Endothelial cell of umbilical vein (primary cell): Measurements from ENCODE around the gene DLX1. TPM values are rescaled to one million over a fixed set of nuclear protein-coding genes. Genes with fewer than 3 reads are reported as not detected.

Experiments used
- BruUV-seq: library from RNA; stranded (reverse); fragments of 400-500 nt; replicated peaks from 2 replicates; lab custom pipeline; 2021; lab: Mats Ljungman, UMichigan
- CTCF ChIA-PET: fragments of 300-600, 350-600 bp; sonication (Branson Sonifier 250); formaldehyde crosslinking; loops from one replicate; lab custom pipeline; 2021; ENCODE audit warnings: antibody characterized with exemption, inconsistent platforms; lab: Charles Lee
- POLR2A ChIA-PET: fragments of 300-600, 350-600 bp; sonication (Branson Sonifier 250); formaldehyde crosslinking; loops from one replicate; lab custom pipeline; 2021; ENCODE audit warnings: antibody characterized with exemption, inconsistent platforms; lab: Charles Lee
- DNase-seq: peaks from one replicate; pipeline ENCODE4 v3.0.0-alpha.2; 2011; ENCODE audit warnings: low read depth, low spot score
- FAIRE-seq: peaks from 2 replicates; lab custom pipeline; 2011; peaks lifted over from hg19 to GRCh38; lab: Jason Lieb, UNC
- H2AFZ ChIP-seq: 2 replicates; pipeline ENCODE4 v1.6.0; 2012; ENCODE audit warnings: low read depth, low read length, control low read depth, inconsistent platforms
- H3K27ac ChIP-seq: 2 replicates; pipeline ENCODE4 v1.5.1; 2011; ENCODE audit warnings: low read depth, mild to moderate bottlenecking, control low read depth, low read length, moderate library complexity; ENCODE audit not compliant: insufficient read depth
- H3K27me3 ChIP-seq, 2 experiments: 2 replicates each; pipeline versions ENCODE4 v1.6.0 to v1.6.1; 2011; ENCODE audit warnings: low read length in 2 of 2, mixed read lengths in 1 of 2; ENCODE audit not compliant: control insufficient read depth in 2 of 2, insufficient read depth in 2 of 2
- H3K36me3 ChIP-seq, 2 experiments: 2 replicates in 1 of 2; 3 replicates in 1 of 2; pipeline ENCODE4 v1.5.1; 2011; ENCODE audit warnings: low read length in 2 of 2, mild to moderate bottlenecking in 1 of 2, moderate library complexity in 1 of 2; ENCODE audit not compliant: control insufficient read depth in 2 of 2, insufficient read depth in 2 of 2; ENCODE audit errors: extremely low read depth in 1 of 2
- H3K4me1 ChIP-seq: 3 replicates; pipeline ENCODE4 v1.5.1; 2011; ENCODE audit warnings: mild to moderate bottlenecking, low read length; ENCODE audit not compliant: control insufficient read depth, insufficient read depth; ENCODE audit errors: extremely low read depth
- H3K4me2 ChIP-seq: 2 replicates; pipeline ENCODE4 v1.6.1; 2011; ENCODE audit warnings: low read length, control low read depth, mixed read lengths; ENCODE audit not compliant: insufficient read depth
- H3K4me3 ChIP-seq, 3 experiments: fragments of 200-600 bp in 1 of 3; sonication (generic), shearing (Covaris generic) in 1 of 3; replicated peaks in 1 of 3; 2 replicates each; pipeline ENCODE4 v1.5.1; 2011 to 2016; ENCODE audit warnings: control low read depth in 3 of 3, low read length in 3 of 3, mild to moderate bottlenecking in 2 of 3, inconsistent platforms in 1 of 3, low read depth in 1 of 3, moderate library complexity in 1 of 3; ENCODE audit not compliant: insufficient read depth in 1 of 3
- H3K79me2 ChIP-seq: 2 replicates; pipeline ENCODE4 v1.6.0; 2012; ENCODE audit warnings: low read length, inconsistent platforms; ENCODE audit not compliant: control insufficient read depth, insufficient read depth
- H3K9ac ChIP-seq: replicated peaks from 2 replicates; pipeline ENCODE3; 2011; ENCODE audit warnings: low read length, control low read depth; ENCODE audit not compliant: insufficient read depth; ENCODE audit errors: extremely low read depth
- H3K9me1 ChIP-seq: replicated peaks from 3 replicates; pipeline ENCODE4 v1.6.0; 2011; ENCODE audit warnings: mild to moderate bottlenecking, low read length; ENCODE audit not compliant: control insufficient read depth, insufficient read depth; ENCODE audit errors: extremely low read depth
- H3K9me3 ChIP-seq: replicated peaks from 2 replicates; pipeline ENCODE4 v1.5.1; 2012; ENCODE audit warnings: low read length, inconsistent platforms; ENCODE audit not compliant: control insufficient read depth, insufficient read depth
- H4K20me1 ChIP-seq: replicated peaks from 2 replicates; pipeline ENCODE3; 2011; ENCODE audit warnings: mild to moderate bottlenecking, low read length; ENCODE audit not compliant: control insufficient read depth, insufficient read depth; ENCODE audit errors: extremely low read depth
- EZH2 ChIP-seq: IDR thresholded peaks from 2 replicates; pipeline ENCODE4 v1.6.1; 2012; ENCODE audit warnings: borderline replicate concordance, low read depth, mild to moderate bottlenecking, moderate library complexity, low read length, inconsistent platforms; ENCODE audit not compliant: severe bottlenecking
- FOS ChIP-seq: IDR thresholded peaks from 2 replicates; pipeline ENCODE4 v1.6.1; 2011; ENCODE audit warnings: mild to moderate bottlenecking, low read length, moderate library complexity, borderline replicate concordance; ENCODE audit not compliant: insufficient read depth
- GATA2 ChIP-seq: IDR thresholded peaks from 2 replicates; pipeline ENCODE4 v1.7.0; 2011; ENCODE audit warnings: low read depth, mild to moderate bottlenecking, moderate library complexity, mixed read lengths, low read length; ENCODE audit not compliant: insufficient read length, insufficient read depth
- JUN ChIP-seq: IDR thresholded peaks from 2 replicates; pipeline ENCODE4 v1.6.1; 2011; ENCODE audit warnings: borderline replicate concordance, low read depth; ENCODE audit not compliant: insufficient read length, insufficient read depth
- MYC ChIP-seq: IDR thresholded peaks from one replicate; pipeline ENCODE4 v1.6.1; 2011; ENCODE audit warnings: mild to moderate bottlenecking, low read depth, low read length
- POLR2A ChIP-seq: IDR thresholded peaks from 2 replicates; pipeline ENCODE4 v1.6.1; 2012; ENCODE audit warnings: low read depth, mild to moderate bottlenecking, control low read depth, low read length
- POLR2AphosphoS5 ChIP-seq: IDR thresholded peaks from 2 replicates; pipeline ENCODE4 v1.6.1; 2012; ENCODE audit warnings: low read depth, mild to moderate bottlenecking, control low read depth, low read length, moderate library complexity; ENCODE audit not compliant: insufficient read depth
- dilution Hi-C: fragments of 300-500 bp; cut with MboI; formaldehyde crosslinking; loops from one replicate; pipeline ENCODE4 v1.15.0; 2019; ENCODE audit warnings: low sequenced_read_pairs; ENCODE audit not compliant: extremely low pct_ligation_motif_present
- intact Hi-C: fragments of 100-400 bp; cut with micrococcal nuclease; formaldehyde crosslinking; loops from one replicate; pipeline ENCODE4 v1.10.0; 2022
- polyA plus RNA-seq, 4 experiments: library from polyadenylated mRNA; depleted of rRNA in 3 of 4; stranded (reverse) in 3 of 4; unstranded in 1 of 4; fragments of >200 nt; gene quantifications; 2 replicates each; pipeline versions ENCODE4 v1.2.1 to v1.2.3, GENCODE V29; 2011 to 2012; ENCODE audit warnings: missing spikeins in 1 of 4
- total RNA-seq: library from RNA; stranded (reverse); gene quantifications from 2 replicates; pipeline ENCODE4 v1.2.3, GENCODE V29; 2021
- TF ChIP-seq, protein P1 (sequence below): IDR thresholded peaks from 2 replicates; pipeline ENCODE4 v1.6.1; 2011; ENCODE audit not compliant: insufficient read depth, insufficient read length
- TF ChIP-seq, protein P2 (sequence below), 2 donors: IDR thresholded peaks; 1 replicate in 1 of 2; 2 replicates in 1 of 2; pipeline ENCODE4 v1.5.1; 2011; ENCODE audit warnings: low read length in 2 of 2, mild to moderate bottlenecking in 2 of 2, moderate library complexity in 2 of 2, control low read depth in 1 of 2, inconsistent platforms in 1 of 2, low read depth in 1 of 2; ENCODE audit not compliant: insufficient read depth in 1 of 2; ENCODE audit errors: extremely low read depth in 1 of 2

DLX1 gene
- total and polyA plus RNA-seq, 2 donors (not counting 3 experiments of a cell fraction or from before 2014, with no cell fraction given), result 0.12 TPM; not detected in 1

DNA sequence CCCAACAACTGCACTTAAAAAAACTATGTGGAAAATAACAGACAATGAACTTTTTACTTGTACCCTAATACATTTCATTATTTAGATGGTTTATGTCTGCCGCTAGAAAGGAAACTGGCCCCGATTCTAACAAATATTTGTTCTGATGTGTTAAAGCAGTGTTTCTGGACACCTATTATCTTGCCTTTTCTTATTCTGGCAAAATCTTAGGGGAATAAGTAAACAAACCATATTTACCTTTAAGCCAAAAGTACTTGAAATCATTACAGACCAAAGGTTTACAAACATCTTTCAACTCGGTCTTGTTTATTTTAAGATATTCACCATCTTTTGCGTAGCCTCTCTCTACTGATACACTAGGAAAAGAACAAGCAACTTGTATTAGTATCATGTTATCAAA, 11.8 kb upstream of the DLX1 start:
- H3K36me3 ChIP-seq, result no peaks in the 10 kb centered on the region
- H4K20me1 ChIP-seq, result no peaks in the 10 kb centered on the region
- no TSS peak for BruUV-seq
- H3K4me2 ChIP-seq, result no peak overlapping the region
- no peaks in the 10 kb centered on the region for H3K27me3 ChIP-seq
- H3K79me2 ChIP-seq, result no peaks in the 10 kb centered on the region
- DNase-seq, result no peak
- no peak overlapping the region for H3K27ac ChIP-seq
- H3K4me3 ChIP-seq, result no peak overlapping the region
- no peak for FAIRE-seq
- H3K9me1 ChIP-seq, result no peaks in the 10 kb centered on the region
- no peak overlapping the region for H2AFZ ChIP-seq
- CTCF ChIA-PET, result interaction anchor here (2.1 kb wide), 1 partner anchor 10 kb away, joined by 5 read pairs; no protein-coding TSS in a partner anchor
- TF ChIP-seq, protein P1, sequence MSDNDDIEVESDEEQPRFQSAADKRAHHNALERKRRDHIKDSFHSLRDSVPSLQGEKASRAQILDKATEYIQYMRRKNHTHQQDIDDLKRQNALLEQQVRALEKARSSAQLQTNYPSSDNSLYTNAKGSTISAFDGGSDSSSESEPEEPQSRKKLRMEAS, result no peak
- no peak for TF ChIP-seq FOS
- TF ChIP-seq, protein P2, sequence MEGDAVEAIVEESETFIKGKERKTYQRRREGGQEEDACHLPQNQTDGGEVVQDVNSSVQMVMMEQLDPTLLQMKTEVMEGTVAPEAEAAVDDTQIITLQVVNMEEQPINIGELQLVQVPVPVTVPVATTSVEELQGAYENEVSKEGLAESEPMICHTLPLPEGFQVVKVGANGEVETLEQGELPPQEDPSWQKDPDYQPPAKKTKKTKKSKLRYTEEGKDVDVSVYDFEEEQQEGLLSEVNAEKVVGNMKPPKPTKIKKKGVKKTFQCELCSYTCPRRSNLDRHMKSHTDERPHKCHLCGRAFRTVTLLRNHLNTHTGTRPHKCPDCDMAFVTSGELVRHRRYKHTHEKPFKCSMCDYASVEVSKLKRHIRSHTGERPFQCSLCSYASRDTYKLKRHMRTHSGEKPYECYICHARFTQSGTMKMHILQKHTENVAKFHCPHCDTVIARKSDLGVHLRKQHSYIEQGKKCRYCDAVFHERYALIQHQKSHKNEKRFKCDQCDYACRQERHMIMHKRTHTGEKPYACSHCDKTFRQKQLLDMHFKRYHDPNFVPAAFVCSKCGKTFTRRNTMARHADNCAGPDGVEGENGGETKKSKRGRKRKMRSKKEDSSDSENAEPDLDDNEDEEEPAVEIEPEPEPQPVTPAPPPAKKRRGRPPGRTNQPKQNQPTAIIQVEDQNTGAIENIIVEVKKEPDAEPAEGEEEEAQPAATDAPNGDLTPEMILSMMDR (IDR thresholded peaks at IDR 0.05; ENCODE audit: extremely low read depth in 1 of 2, insufficient read depth in 1 of 2, low read depth in 1 of 2, low read length in 2 of 2), result no peak
- TF ChIP-seq GATA2, result no peak
- TF ChIP-seq POLR2AphosphoS5, result no peak
- TF ChIP-seq MYC, result no peak
- TF ChIP-seq POLR2A, result no peak
- no peak for TF ChIP-seq EZH2
- no peak for TF ChIP-seq JUN
- no peaks in the 10 kb centered on the region for H3K4me1 ChIP-seq
- intact Hi-C loops, result no loop called here
- POLR2A ChIA-PET, result no interaction called here
- H3K9me3 ChIP-seq, result no peaks in the 10 kb centered on the region
- H3K9ac ChIP-seq, result no peak overlapping the region
- dilution Hi-C loops, result no loop called here
